Activated CD8-positive, alpha-beta memory T cell treated with anti-CD3 and anti-CD28 coated beads for 1 hour (primary cell): Measurements from ENCODE around the gene SYK.
"Not testable (repeated sequence)": the region's sequence is repeated elsewhere in the genome, so short reads cannot be mapped to it uniquely, and the experiment has no call there.

Source experiments
- DNase-seq, 2 donors: peaks; one replicate each; pipeline ENCODE4 v3.0.0-alpha.2; 2020; ENCODE audit warnings: low read depth in 1 of 2; ENCODE audit errors: extremely low read depth in 1 of 2

The SYK gene

GRCh38 chr9:90872835-90873294, 71.2 kb downstream of the SYK start:
- DNase-seq = no peak

- DNase-seq = no peak
These were observed 71.8 kb downstream of the SYK start for GRCh38 chr9:90873422-90873821.

GRCh38 chr9:90874194-90874593, 72.6 kb downstream of the SYK start:
- no peak for DNase-seq

- no peak for DNase-seq
These were observed 76.9 kb downstream of the SYK start for GRCh38 chr9:90878562-90878961.

- no peak for DNase-seq
These were observed 78.4 kb downstream of the SYK start for GRCh38 chr9:90880066-90880465.

GRCh38 chr9:90880669-90881068, 79.0 kb downstream of the SYK start:
- no peak for DNase-seq

- no peak for DNase-seq
These were observed 80.0 kb downstream of the SYK start for GRCh38 chr9:90881648-90882047.

GRCh38 chr9:90882991-90883600, 81.5 kb downstream of the SYK start:
- DNase-seq = no peak

GRCh38 chr9:90883661-90884060, 82.0 kb downstream of the SYK start:
- DNase-seq = no peak

- no peak for DNase-seq
These were observed 82.6 kb downstream of the SYK start for GRCh38 chr9:90884178-90884577.

GRCh38 chr9:90886868-90887267, 85.2 kb downstream of the SYK start:
- not testable (repeated sequence) for DNase-seq

GRCh38 chr9:90888941-90889340, 87.3 kb downstream of the SYK start:
- no peak for DNase-seq

- DNase-seq = no peak
These were observed 88.7 kb downstream of the SYK start for GRCh38 chr9:90890146-90890810.

- no peak for DNase-seq
These were observed 89.9 kb downstream of the SYK start for GRCh38 chr9:90891308-90892040.

- no peak for DNase-seq
These were observed 91.3 kb downstream of the SYK start for GRCh38 chr9:90892918-90893317.

GRCh38 chr9:90893706-90894105, 92.1 kb downstream of the SYK start:
- DNase-seq = no peak

GRCh38 chr9:90894986-90895687, 93.5 kb downstream of the SYK start:
- DNase-seq = no peak

- no peak for DNase-seq
These were observed 94.2 kb downstream of the SYK start for GRCh38 chr9:90895786-90896185.

GRCh38 chr9:90896231-90896630, 94.6 kb downstream of the SYK start:
- no peak for DNase-seq

- no peak for DNase-seq
These were observed 96.6 kb downstream of the SYK start for GRCh38 chr9:90898228-90898627.

GRCh38 chr9:90899287-90899686, 97.7 kb downstream of the SYK start:
- no peak for DNase-seq
